HG02571 (cell line): Measurements from ENCODE around the gene TCF7L1.

ENCODE experiments used
- ATAC-seq: cut with Tn5 transposase; IDR thresholded peaks from one replicate; pipeline ENCODE4 v1.9.1; 2021; ENCODE audit warnings: mild to moderate bottlenecking, moderate library complexity; ENCODE audit not compliant: unreplicated experiment

Gene TCF7L1

DNA sequence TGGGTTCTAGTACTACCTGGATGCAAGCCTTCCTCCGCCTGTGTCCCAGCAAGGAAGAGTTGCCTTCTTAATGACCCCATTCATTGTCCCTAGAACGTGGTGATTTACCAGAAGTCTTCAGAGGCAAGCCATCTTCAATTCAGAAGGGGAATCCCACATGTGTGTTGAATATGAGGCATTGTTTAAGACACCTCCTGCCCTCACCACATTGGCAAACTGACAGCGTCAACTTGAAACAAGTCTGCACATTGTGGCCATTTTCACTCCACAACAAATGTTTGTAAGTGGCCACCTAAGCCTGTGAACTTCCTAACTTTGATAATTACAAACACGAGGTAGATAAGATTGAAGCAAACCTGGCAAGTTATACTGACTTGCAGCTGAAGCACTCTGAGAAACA, 83.7 kb downstream of the TCF7L1 start:
- ATAC-seq, result no peak

DNA sequence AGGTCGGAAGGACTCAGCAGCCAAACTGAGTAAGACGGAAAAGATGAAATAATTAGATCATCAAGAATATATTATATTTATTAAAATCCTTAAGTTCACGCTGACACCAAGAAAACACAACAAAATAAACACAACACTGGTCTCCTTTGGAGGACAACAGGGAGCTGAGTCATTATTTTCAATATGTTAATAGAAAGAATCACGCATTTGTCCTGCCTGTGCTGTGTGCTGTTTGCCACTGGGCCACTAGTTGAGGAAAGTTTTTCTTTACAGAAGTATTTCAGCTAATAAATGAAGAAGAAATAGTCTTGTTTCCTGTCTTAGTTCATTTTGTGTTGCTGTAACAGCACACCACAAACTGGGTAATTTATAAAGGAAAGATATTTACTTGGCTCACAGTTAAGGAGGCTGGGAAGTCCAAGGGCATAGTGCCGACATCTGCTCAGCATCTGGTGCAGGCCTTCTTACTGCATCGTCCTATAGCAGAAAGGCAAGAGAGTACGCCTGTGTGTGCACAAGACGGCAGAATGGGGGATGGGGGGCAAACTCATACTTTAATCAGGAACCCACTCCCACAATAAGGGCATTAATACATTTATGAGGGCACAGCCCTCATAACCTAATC, 88.0 kb downstream of the TCF7L1 start:
- no peak for ATAC-seq

DNA sequence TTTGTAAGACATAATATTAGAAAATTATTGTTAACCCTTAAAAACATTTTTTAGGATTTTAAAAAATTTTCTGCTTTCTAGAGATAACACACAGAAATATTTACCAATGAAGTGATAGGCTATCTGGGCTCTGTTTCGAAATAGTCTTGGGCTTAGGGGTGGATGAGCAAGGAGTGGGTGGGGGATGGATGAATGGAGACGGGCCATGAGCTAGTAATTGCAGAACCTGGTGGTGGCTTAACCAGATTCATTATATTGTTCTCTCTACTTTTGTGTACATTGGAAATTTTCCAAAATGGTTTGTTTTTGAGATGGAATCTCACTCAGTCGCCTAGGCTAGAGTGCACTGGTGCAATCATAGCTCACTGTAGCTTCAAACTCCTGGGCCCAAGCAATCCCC, 89.6 kb downstream of the TCF7L1 start:
- ATAC-seq, result no peak

DNA sequence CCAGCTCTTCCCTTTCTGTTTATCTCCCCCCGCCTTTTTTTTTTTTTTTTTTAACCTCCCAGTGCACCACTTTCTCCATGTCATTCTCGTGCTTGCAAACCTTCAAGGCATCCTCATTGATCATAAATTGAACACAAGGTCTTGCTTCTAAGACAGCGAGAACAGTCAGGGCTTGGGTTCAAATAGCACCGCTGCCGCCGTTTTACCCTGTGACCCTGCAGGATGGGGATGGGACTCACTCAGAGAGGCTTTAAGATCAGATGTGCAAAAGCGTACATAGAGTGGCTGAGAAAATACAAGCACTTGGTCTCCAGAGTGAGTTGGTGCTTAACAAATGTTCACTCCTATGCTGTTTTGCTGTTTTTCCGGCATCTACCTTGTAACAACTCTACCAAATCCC, 93.6 kb downstream of the TCF7L1 start:
- no peak for ATAC-seq

DNA sequence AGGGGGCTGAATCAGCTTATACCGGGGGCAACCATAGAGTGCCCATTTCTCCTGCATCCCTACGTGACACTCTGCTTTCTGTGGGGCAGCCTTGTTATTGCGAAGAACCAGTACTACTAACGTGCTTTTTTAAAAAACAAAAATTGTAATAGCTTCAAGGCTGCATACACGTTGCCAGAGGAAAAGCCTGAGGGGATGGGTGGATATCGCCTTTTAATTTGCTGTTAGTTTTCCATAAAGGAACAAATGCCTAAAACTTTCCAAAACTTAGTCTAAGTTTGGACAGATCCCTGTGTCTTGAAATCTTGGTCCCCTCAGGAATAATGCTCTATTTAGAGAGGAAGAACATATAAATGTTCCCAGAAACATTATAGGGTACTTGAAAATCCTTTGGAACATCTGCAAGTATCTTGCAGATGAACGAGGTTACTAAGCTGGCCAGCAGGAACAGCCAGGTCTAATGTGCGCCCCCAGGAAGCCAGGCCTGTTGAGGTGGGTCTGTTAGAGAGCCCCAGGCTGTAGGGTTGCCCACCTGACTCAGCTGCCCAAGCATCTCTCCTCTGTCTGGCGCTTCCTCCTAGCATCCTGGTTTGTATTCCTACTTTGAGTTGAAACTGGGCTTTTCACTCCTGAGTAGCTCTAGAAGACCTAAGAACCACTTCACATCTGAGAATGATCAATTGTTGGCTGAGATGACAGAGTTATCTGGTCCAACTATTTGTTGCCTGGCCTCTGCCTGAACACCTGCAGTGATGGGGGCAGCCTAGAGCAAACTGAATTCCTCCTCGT, 97.7 kb downstream of the TCF7L1 start:
- ATAC-seq, result no peak

DNA sequence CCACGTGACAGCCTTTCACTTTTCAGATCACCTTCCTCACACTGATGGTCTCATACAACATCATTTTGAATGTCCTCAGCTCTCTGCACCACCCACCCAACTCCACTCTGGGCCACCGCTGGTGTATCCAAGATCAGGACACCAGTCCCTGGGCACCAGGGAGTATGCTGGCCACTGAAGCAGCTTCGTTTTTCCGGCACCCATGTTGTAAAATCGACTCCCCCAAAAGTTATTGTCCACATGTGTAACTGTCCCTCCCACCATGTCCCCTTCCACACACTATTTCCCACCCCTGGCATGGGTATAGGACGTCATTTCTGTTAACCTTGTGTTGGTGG, 98.2 kb downstream of the TCF7L1 start:
- no peak for ATAC-seq

DNA sequence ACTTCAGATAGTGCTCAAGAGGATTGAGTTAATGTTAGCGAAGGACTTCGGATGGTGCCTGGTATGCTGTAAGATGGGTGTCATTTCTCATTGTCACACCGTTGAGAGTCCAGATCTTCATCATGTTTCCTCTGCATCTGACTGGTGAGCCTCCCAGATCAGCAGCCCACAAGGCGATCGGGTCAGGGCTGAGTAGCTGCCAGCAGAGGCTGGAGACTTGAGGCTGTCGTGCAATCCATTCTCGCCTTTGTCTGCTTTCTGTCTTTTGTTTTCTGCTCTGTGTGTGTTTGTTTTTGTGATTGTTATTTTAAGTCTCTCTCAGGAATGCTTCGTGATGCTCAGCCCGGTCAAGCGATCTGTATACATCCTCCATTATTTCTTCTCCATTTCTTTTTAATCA, 98.8 kb downstream of the TCF7L1 start:
- no peak for ATAC-seq

DNA sequence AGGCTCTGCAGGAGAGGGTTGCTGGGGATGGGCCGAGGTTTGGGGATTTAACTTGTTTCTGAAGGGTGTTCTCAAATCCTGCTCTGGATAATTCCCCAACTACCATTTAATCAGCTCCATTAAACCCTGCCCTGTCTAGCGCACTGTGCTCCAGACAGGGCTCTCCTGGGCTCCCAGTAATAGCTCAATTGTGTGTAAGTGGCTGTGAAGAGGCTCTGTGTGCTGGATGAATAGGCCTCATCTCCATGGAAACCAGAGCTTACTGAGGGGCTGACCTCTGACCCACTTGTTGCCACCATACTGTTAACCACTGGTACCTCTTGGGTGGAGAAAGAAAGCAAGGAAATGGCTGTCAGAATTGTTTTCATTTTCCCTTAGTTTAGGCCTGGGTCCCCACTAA, 101.7 kb downstream of the TCF7L1 start:
- ATAC-seq, result no peak

DNA sequence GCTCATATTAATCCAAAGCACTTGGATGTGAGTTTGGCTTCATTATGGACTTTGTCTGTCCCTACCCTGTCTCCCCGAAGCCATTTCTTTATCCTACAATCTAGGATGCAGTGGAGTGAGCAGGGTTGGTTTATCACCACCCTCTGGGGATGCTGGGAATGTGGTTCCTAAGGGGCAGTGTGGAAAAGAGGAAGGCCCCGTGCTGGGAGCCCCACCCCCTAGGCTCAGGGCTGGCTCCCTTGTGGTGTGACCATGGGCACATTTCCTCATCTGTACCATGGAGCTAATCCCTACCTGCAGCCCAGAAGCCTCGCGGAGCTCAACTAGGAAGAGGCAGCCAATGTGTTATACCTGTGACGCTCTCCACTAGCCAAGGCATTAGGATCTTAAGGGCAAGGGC, 102.1 kb downstream of the TCF7L1 start:
- no peak for ATAC-seq

DNA sequence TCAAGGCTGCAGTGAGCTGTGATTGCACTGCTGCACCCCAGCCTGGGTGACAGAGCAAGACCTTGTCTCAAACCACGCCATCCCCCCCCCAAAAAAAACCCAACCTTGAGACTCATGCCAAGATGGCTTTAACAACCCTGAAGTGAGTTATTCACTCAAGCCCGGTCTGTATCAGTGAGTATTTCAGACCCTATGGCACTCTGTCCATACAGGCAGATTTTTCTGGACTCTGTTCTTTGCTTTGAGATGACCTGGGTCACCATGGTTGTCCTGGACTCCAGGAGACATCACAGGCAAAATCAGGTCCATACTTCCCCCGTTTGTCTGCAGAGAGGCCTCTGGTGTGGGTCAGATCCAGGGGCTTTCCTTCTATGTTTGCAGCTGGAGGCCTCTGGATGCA, 102.9 kb downstream of the TCF7L1 start:
- ATAC-seq, result no peak

DNA sequence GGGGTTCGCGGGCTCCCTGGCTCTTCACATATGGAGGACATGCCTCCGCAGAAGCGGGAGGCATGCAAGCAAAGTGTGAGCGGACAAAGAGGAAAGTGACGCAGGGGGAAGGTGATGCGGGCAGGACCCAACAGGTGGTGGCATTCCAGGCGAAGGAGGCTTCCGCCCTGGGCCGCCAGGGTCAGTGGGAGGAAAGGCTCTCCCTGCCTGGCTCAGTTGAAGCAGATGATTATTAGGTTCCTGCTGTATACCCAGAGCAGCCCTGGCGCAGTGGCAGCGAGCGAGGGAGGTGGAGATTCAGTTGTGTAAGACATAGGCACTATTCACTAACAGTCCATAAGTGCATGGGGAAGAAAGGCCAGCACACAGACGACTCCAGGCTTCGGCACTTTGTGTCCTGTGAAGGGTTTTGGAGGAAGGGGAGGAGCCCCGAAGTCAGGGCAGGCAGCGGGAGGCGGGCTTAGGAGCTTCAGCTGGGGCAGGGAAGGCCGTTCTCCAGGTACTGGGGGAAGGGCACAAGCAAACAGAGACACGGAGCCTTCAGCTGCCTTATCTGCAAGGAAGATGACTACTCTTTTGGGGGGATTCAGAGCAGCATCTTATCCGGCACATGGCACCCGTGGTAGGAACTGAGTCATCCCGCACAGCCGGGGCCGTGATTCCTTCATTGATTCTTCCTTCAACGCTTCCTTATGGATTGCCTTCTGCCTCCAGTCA, 104.8 kb downstream of the TCF7L1 start:
- no peak for ATAC-seq

DNA sequence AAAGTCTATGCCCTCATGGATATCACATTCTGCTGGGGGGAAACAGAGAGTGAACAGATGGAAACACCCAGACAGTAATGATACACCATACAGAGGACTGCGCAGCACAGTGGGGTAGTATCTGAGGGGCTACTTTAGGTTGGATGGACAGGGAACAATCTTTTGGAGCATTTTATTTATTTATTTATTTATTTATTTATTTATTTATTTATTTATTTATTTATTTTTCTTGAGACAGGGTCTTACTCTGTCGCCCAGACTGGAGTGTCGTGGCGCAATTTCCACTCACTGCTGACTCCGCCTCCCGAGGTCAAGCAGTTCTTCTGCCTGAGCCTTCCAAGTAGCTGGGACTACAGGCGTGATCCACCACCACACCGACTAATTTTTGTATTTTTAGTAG, 105.4 kb downstream of the TCF7L1 start:
- ATAC-seq, result no peak

DNA sequence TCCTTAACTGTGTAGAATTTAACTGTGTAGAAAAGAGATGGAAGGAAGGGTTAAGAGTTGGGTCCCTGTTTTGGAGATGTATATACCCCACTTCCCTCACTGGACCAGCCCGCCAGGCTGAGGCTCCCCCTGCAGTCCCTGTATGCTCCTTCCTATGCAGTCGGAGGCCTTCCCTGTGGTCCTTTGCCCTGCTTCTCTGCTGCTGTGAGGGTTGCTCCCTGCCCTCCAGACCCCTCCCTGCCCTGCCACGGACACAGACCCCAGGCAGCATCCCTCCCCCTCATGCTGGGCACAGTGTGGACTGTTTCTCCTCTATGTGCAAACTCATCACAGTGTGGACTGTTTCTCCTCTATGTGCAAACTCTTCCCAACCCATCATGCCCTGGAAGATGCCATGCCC, 105.9 kb downstream of the TCF7L1 start:
- no peak for ATAC-seq

DNA sequence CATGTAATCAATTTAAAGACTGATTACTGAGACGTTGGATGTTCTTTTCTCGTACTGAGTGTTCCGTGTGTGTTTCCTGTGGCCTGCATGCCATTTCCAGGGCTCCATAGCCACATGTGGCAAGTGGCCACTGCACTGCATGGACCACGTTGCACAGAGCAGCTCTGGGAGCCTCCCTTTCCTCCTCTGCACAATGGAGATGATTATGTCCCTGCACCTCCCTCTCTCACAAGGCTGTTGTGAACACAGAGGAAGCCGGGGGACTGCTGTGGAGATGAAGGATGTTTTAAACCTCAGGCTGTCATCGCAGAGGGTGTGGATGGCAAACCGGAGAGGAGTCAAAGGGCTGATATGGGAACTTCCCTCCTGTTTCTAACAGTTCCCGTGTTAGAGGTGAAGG, 106.9 kb downstream of the TCF7L1 start:
- ATAC-seq, result no peak

DNA sequence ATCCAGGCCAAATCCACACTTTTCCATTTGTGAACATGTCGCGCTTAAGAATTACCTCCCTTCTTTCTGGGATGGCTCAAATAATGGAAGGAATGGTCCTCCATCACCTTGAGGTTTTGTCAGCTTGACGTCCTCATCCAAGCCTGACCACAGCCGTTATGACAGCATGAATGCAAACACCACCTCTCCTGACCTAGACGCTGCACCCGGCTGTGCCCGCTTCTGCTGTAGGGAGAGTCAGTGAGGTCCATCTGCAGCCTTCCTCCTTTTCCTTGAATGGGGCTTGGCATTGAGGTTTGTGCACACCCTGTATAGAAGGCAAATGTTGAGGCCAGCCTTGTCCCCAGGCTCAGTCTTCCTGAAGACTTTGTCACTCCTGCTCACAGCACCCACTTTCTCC, 109.1 kb downstream of the TCF7L1 start:
- ATAC-seq, result no peak

DNA sequence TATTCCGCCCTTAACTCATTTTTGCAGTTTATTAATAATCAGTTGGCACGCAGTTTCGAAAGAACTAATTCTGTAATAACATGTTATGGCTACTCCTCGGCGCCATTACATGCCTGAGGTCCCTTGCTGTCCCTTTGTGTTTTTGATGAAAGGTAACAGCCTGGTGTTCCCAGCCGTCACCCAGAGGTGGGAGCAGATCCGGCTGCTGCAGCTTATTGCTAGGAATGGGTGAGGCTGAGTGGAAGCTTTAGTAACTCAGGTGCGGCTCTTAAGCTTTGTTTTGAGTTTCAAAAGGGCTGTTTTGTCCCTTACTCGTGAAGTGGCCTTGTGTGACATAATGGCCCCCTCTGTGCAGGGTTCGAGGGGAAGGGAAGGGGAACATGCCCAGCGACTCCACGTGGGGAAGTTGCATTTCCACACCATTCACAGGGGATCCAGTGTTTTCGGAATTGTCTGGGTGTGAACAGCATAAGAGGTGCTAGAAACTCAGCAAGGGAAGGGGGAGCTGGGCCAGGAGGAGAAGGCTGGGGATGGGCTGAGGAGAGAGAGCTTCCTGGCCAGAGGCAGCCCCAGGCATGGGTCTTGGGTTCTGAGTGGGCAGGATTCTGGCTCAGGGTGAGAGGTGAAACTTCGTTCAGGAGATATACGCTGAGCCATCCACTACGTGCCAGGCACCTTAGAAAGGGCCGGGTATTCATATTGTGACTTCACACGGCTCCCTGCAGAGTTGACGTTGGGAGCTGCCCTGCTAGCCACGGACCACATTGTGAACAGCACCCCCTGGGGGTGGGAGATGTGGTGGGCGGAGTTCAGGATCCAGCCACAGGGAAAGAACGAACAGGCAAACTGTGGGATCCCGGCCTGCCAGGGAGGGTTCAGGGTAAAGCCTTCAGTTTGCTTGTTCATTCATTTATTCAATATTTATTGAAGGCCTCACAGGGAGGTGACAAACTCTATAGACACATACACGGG, 110.2 kb downstream of the TCF7L1 start:
- ATAC-seq, result no peak

DNA sequence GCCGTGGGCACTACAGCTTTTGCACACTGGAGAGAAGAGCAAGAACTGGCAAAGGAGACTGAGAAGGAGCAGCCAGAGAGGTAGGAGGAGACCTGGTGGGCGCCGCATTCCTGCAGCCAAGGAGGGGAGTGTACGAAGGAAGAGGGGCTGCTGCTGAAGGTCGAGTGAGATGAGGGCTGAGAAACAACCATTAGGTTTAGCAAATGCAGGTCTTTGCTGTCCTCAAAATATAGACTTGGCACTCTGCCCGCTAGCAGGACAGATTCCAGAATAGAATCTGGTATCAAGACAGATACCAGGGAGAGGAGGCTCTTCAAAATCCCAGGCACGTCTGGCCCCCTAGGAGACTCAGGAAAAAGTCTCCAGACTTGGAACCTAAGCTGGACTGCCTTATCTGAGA, 111.6 kb downstream of the TCF7L1 start:
- no peak for ATAC-seq

DNA sequence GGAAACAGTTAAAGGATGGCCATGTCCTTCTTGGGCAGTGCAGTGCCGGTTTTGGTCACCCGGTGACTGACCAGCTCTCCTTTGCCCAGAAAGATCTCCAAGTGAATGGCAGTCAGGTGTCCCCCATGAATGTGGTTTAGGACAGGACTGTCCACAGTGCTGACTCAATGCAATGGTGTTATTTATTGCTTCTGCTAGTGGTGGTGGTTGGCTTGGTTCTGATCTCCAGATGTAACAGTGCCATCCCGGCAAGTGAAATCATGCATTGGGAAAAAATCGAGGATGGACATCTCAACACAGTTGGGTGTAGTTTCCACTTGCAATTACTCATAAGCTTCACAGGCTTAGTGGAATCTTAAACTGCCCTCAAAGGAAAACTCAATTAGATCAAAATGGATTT, 112.7 kb downstream of the TCF7L1 start:
- ATAC-seq, result no peak

DNA sequence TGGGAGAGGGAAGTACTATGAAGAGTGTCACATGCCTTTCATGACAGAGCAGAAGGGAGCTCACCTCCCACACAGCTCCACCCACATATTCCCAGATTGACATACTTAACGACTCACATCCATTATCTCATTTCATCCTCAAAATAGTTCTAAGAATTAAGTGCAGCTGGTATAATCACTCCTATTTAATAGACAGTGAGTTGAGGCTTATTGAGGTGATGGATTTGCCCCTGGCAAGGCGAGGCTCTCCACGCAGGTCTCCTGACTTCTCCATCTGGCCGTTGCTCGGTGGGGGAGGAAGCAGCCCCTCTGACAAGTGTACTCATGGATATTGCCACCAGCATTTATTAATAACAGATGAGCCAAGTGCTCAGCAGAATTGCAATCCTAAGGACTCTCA, 113.2 kb downstream of the TCF7L1 start:
- ATAC-seq, result no peak

DNA sequence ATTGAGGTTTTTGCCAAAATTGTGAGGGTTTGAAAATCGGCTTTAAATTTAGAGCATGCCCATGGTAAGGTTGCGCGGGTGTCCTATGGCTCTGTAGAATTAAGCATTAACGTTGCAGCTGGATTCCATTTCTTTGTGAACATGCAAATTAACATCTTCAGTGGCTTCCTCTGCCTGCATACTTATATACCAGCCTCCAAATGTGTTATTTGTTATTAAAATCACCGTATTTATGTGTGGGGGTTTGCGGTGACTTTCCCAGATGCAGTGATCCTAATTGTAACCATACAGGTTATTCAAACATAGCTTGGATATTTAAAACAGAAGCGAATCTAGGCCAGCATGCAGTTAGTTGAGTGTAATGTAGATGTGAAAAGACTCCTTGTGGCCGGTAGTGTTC, 114.4 kb downstream of the TCF7L1 start:
- no peak for ATAC-seq
